Right lobe of liver (tissue), 6 donors: ENCODE measurements around the gene RGPD8. TPM values are rescaled to one million over a fixed set of nuclear protein-coding genes. Genes with fewer than 3 reads are reported as not detected.

ENCODE experiments used
- ATAC-seq, 4 donors: fragments of 200-7000 bp; cut with Tn5 transposase; one replicate each; pipeline ENCODE4 v1.9.1; 2020; ENCODE audit warnings: mild to moderate bottlenecking in 4 of 4, moderate library complexity in 4 of 4
- DNase-seq, 3 donors: peaks; one replicate each; pipeline ENCODE4 v3.0.0-alpha.2; 2020
- H3K27ac ChIP-seq, 3 donors: fragments of 200-600 bp; one replicate each; pipeline ENCODE4 v1.8.0; 2022
- H3K27me3 ChIP-seq, 2 donors: fragments of 200-600 bp; one replicate each; pipeline ENCODE4 v1.8.0; 2022
- H3K36me3 ChIP-seq, 4 donors: fragments of 200-600 bp; sonication (generic) in 1 of 4; one replicate each; pipeline versions ENCODE4 v1.5.1 to v1.8.0; 2017 to 2022; ENCODE audit warnings: control low read depth in 1 of 4
- H3K4me1 ChIP-seq, 4 donors: fragments of 200-600 bp; sonication (generic) in 1 of 4; one replicate each; pipeline versions ENCODE4 v1.5.1 to v1.8.0; 2017 to 2022; ENCODE audit warnings: control low read depth in 1 of 4
- H3K4me3 ChIP-seq, 3 donors: fragments of 200-600 bp; one replicate each; pipeline ENCODE4 v1.8.0; 2022
- H3K9me3 ChIP-seq, 4 donors: fragments of 200-600 bp; sonication (generic) in 1 of 4; one replicate each; pipeline versions ENCODE4 v1.5.1 to v1.8.0; 2017 to 2022; ENCODE audit warnings: control low read depth in 1 of 4
- CTCF ChIP-seq, 4 donors: fragments of 200-600 bp in 3 of 4; fragments of 450-650 bp in 1 of 4; IDR thresholded peaks; one replicate each; pipeline versions ENCODE4 v1.5.1 to v1.8.0; 2016 to 2022; ENCODE audit warnings: antibody characterized with exemption in 4 of 4, mild to moderate bottlenecking in 2 of 4
- POLR2A ChIP-seq: fragments of 450-650 bp; IDR thresholded peaks from one replicate; pipeline ENCODE4 v1.6.1; 2017; ENCODE audit warnings: antibody characterized with exemption, mild to moderate bottlenecking
- WGBS: methylation state at CpG from one replicate; pipeline ENCODE4 v1.1.6; 2018; ENCODE audit warnings: low coverage, low lambda C conversion rate; ENCODE audit not compliant: insufficient coverage; ENCODE audit errors: missing lambda C conversion rate; 5-methylcytosine and 5-hydroxymethylcytosine counted together
- intact Hi-C, 2 donors: fragments of 100-400 bp; cut with DNase I; formaldehyde crosslinking; loops; one replicate each; pipeline versions ENCODE4 v1.11.2 to v1.14.1; 2022
- total RNA-seq, 6 experiments: library from RNA; depleted of rRNA in 2 of 6; stranded (reverse); fragments of >200 nt in 2 of 6; fragmentation: NEBNext Ultra II Directional in 3 of 6; extraction: Animal tissue kit (Norgen Biotek cat#: 25700) in 3 of 6; gene quantifications; one replicate each; pipeline versions ENCODE4 v1.1.0 to v1.2.4, GENCODE V29; 2016 to 2023
- donor health status: DM: no; HTN: yes; CAD: no.
- donor health status: DM: no; HTN: no; CAD: no.
- donor health status: DM: no; HTN: no; CAD: no.
- donor health status: DM: no; HTN: yes; CAD: no.
- donor health status: DM: no; HTN: yes; CAD: no.

The RGPD8 gene
- total RNA-seq, 6 experiments from 2014 or later: 5.1 to 9.3 (median 7.0) TPM

- DNase-seq (no peak), ATAC-seq (no peak)
- intact Hi-C loops: no loop called here
Measured at GRCh38 chr2:112345030-112346027, 88.1 kb downstream of the RGPD8 start.

GRCh38 chr2:112343827-112344585 lies 89.4 kb downstream of the RGPD8 start:
- Histone ChIP-seq H3K9me3 (no peaks in the 10 kb centered on the region), H3K36me3 (no peaks in the 10 kb centered on the region), H3K27ac (no peak overlapping the region), H3K4me3 (no peak overlapping the region), H3K27me3 (no peaks in the 10 kb centered on the region), H3K4me1 (no peaks in the 10 kb centered on the region)
- ATAC-seq (peak in 3 of 4 donors; percentile 36 to 69 (median 42)), DNase-seq (no peak)
- WGBS: 31% methylated on average over 1 of the region's 1 CpG
- intact Hi-C loops: no loop called here
- TF ChIP-seq CTCF (IDR thresholded peaks at IDR 0.05) (no peak), POLR2A (no peak)

More at GRCh38 chr2:112345030-112346027, 88.1 kb downstream of the RGPD8 start:
- H3K4me3 ChIP-seq: no peak overlapping the region
- TF ChIP-seq CTCF (IDR thresholded peaks at IDR 0.05): no peak
- TF ChIP-seq POLR2A: no peak
- no peaks in the 10 kb centered on the region for H3K9me3 ChIP-seq
- no peaks in the 10 kb centered on the region for H3K27me3 ChIP-seq
- H3K27ac ChIP-seq: no peak overlapping the region
- H3K4me1 ChIP-seq: no peaks in the 10 kb centered on the region
- H3K36me3 ChIP-seq: no peaks in the 10 kb centered on the region
- 87% methylated on average over 19 of the region's 30 CpGs for WGBS

GRCh38 chr2:112342067-112342550 lies 91.3 kb downstream of the RGPD8 start:
- H3K27me3 ChIP-seq: no peaks in the 10 kb centered on the region
- TF ChIP-seq POLR2A (no peak), CTCF (IDR thresholded peaks at IDR 0.05) (no peak)
- no peak overlapping the region for H3K27ac ChIP-seq
- no peaks in the 10 kb centered on the region for H3K9me3 ChIP-seq
- H3K4me3 ChIP-seq: no peak overlapping the region
- 77% methylated on average over 2 of the region's 2 CpGs for WGBS
- DNase-seq (no peak), ATAC-seq (no peak)
- H3K4me1 ChIP-seq: no peaks in the 10 kb centered on the region
- H3K36me3 ChIP-seq: no peaks in the 10 kb centered on the region
- intact Hi-C loops: no loop called here

- ATAC-seq: no peak
- H3K27me3 ChIP-seq: no peaks in the 10 kb centered on the region
- no peak overlapping the region for H3K4me3 ChIP-seq
- H3K9me3 ChIP-seq: no peaks in the 10 kb centered on the region
- WGBS: 78% methylated on average over 8 of the region's 9 CpGs
- no peak for DNase-seq
- no peaks in the 10 kb centered on the region for H3K36me3 ChIP-seq
- no peak overlapping the region for H3K27ac ChIP-seq
- intact Hi-C loops: no loop called here
- H3K4me1 ChIP-seq: no peaks in the 10 kb centered on the region
- TF ChIP-seq POLR2A (no peak), CTCF (IDR thresholded peaks at IDR 0.05) (no peak)
Measured at GRCh38 chr2:112340475-112341267, 92.8 kb downstream of the RGPD8 start.
